H1 (cell line): ENCODE measurements around the gene DIPK1B. TPM values are rescaled to one million over a fixed set of nuclear protein-coding genes. Genes with fewer than 3 reads are reported as not detected.

ENCODE experiments used
- CTCF ChIA-PET: fragments of 300-600 bp; sonication (Branson Sonifier 250); formaldehyde crosslinking; loops from one replicate; lab custom pipeline; 2021; ENCODE audit not compliant: partially characterized antibody; lab: Charles Lee
- POLR2A ChIA-PET: fragments of 300-600 bp; sonication (Branson Sonifier 250); formaldehyde crosslinking; loops from one replicate; lab custom pipeline; 2021; ENCODE audit warnings: inconsistent platforms; ENCODE audit not compliant: partially characterized antibody; lab: Charles Lee
- DNase-seq, 2 experiments: peaks; one replicate each; pipeline versions ENCODE4 v3.0.0 to v3.0.0-alpha.2; 2010 to 2022; ENCODE audit warnings: low spot score in 2 of 2, low read depth in 1 of 2, mixed read lengths in 1 of 2
- FAIRE-seq: peaks from 2 replicates; lab custom pipeline; 2011; peaks lifted over from hg19 to GRCh38; lab: Jason Lieb, UNC
- H2AFZ ChIP-seq: 2 replicates; pipeline ENCODE4 v1.8.1; 2012; ENCODE audit warnings: low read length, inconsistent platforms
- H2AK5ac ChIP-seq: 2 replicates; pipeline ENCODE4 v1.6.1; 2013; ENCODE audit warnings: low read depth, low read length
- H2BK120ac ChIP-seq: replicated peaks from 2 replicates; pipeline ENCODE3; 2013; ENCODE audit warnings: low read depth, low read length, inconsistent platforms
- H2BK12ac ChIP-seq: 2 replicates; pipeline ENCODE4 v1.6.1; 2013; ENCODE audit warnings: low read depth, low read length
- H2BK15ac ChIP-seq: 2 replicates; pipeline ENCODE4 v1.6.1; 2013; ENCODE audit warnings: low read length
- H2BK20ac ChIP-seq: 2 replicates; pipeline ENCODE4 v1.6.1; 2013; ENCODE audit warnings: low read length
- H2BK5ac ChIP-seq: 2 replicates; pipeline ENCODE4 v1.6.1; 2013; ENCODE audit warnings: low read depth, low read length
- H3K14ac ChIP-seq: 2 replicates; pipeline ENCODE4 v1.6.1; 2013; ENCODE audit warnings: inconsistent platforms; ENCODE audit not compliant: insufficient read length
- H3K18ac ChIP-seq: 2 replicates; pipeline ENCODE4 v1.6.1; 2013; ENCODE audit warnings: low read length; ENCODE audit errors: extremely low read depth
- H3K23ac ChIP-seq: 2 replicates; pipeline ENCODE4 v1.6.1; 2013; ENCODE audit warnings: inconsistent platforms; ENCODE audit not compliant: insufficient read length
- H3K23me2 ChIP-seq: 2 replicates; pipeline ENCODE4 v1.6.1; 2013; ENCODE audit warnings: low read depth, low read length
- H3K27ac ChIP-seq: 2 replicates; pipeline ENCODE4 v1.6.1; 2011; ENCODE audit warnings: low read depth, low read length, inconsistent platforms
- H3K27me3 ChIP-seq, 4 experiments: replicated peaks in 1 of 4; 1 replicate in 1 of 4; 2 replicates in 3 of 4; pipeline versions ENCODE4 v1.6.1 to v1.8.1; 2011 to 2013; ENCODE audit warnings: low read length in 3 of 4, mild to moderate bottlenecking in 3 of 4, inconsistent platforms in 2 of 4, mixed read lengths in 2 of 4, moderate library complexity in 1 of 4; ENCODE audit not compliant: control insufficient read depth in 3 of 4, insufficient read depth in 3 of 4; ENCODE audit errors: extremely low read depth in 1 of 4
- H3K36me3 ChIP-seq, 4 experiments: 2 replicates each; pipeline versions ENCODE4 v1.6.1 to v1.8.1; 2011 to 2013; ENCODE audit warnings: mild to moderate bottlenecking in 4 of 4, low read length in 3 of 4, moderate library complexity in 2 of 4, control low read depth in 1 of 4, inconsistent platforms in 1 of 4; ENCODE audit not compliant: insufficient read depth in 4 of 4, control insufficient read depth in 2 of 4
- H3K4ac ChIP-seq: replicated peaks from 2 replicates; pipeline ENCODE3; 2013; ENCODE audit warnings: low read length, low read depth, mixed read lengths, inconsistent platforms; ENCODE audit not compliant: insufficient read length
- H3K4me1 ChIP-seq, 4 experiments: replicated peaks in 1 of 4; 1 replicate in 1 of 4; 2 replicates in 3 of 4; pipeline versions ENCODE4 v1.6.1 to v1.8.1; 2011 to 2013; ENCODE audit warnings: low read length in 3 of 4, inconsistent platforms in 2 of 4, mixed read lengths in 1 of 4; ENCODE audit not compliant: insufficient read depth in 4 of 4, control insufficient read depth in 3 of 4
- H3K4me2 ChIP-seq, 2 experiments: 2 replicates each; pipeline versions ENCODE4 v1.6.1 to v1.8.1; 2011 to 2013; ENCODE audit warnings: low read depth in 2 of 2, low read length in 2 of 2, control low read depth in 1 of 2, inconsistent platforms in 1 of 2, mild to moderate bottlenecking in 1 of 2; ENCODE audit not compliant: insufficient read depth in 1 of 2
- H3K4me3 ChIP-seq, 4 experiments: fragments of 200-600, 300-600 bp in 1 of 4; sonication (generic), shearing (Covaris generic), sonication (Bioruptor Twin) in 1 of 4; 2 replicates each; pipeline versions ENCODE4 v1.5.1 to v1.8.1; 2011 to 2016; ENCODE audit warnings: low read length in 4 of 4, low read depth in 3 of 4, control low read depth in 2 of 4, inconsistent platforms in 2 of 4, mild to moderate bottlenecking in 2 of 4, mixed read lengths in 1 of 4, moderate library complexity in 1 of 4; ENCODE audit not compliant: insufficient read depth in 2 of 4; ENCODE audit errors: extremely low read depth in 1 of 4
- H3K56ac ChIP-seq: replicated peaks from 2 replicates; pipeline ENCODE3; 2013; ENCODE audit warnings: low read depth, mild to moderate bottlenecking, mixed read lengths, low read length, inconsistent platforms; ENCODE audit not compliant: insufficient read length
- H3K79me1 ChIP-seq: 2 replicates; pipeline ENCODE4 v1.6.1; 2013; ENCODE audit warnings: low read depth, low read length, control low read depth
- H3K79me2 ChIP-seq, 2 experiments: 2 replicates each; pipeline versions ENCODE4 v1.6.1 to v1.8.1; 2012 to 2013; ENCODE audit warnings: low read length in 2 of 2, mild to moderate bottlenecking in 2 of 2, inconsistent platforms in 1 of 2; ENCODE audit not compliant: insufficient read depth in 2 of 2, control insufficient read depth in 1 of 2
- H3K9ac ChIP-seq, 4 experiments: replicated peaks in 1 of 4; 1 replicate in 1 of 4; 2 replicates in 3 of 4; pipeline versions ENCODE4 v1.6.1 to v1.8.1; 2011 to 2013; ENCODE audit warnings: low read depth in 3 of 4, low read length in 3 of 4, control low read depth in 2 of 4, mild to moderate bottlenecking in 2 of 4, moderate library complexity in 2 of 4, inconsistent platforms in 1 of 4; ENCODE audit errors: extremely low read depth in 1 of 4
- H3K9me3 ChIP-seq, 2 experiments: 2 replicates each; pipeline versions ENCODE4 v1.6.1 to v1.8.1; 2012 to 2013; ENCODE audit warnings: mild to moderate bottlenecking in 2 of 2, moderate library complexity in 2 of 2, control low read depth in 1 of 2, inconsistent platforms in 1 of 2, low read depth in 1 of 2, low read length in 1 of 2, mixed read lengths in 1 of 2; ENCODE audit not compliant: insufficient read depth in 2 of 2
- H4K20me1 ChIP-seq, 2 experiments: replicated peaks in 1 of 2; 2 replicates each; pipeline versions ENCODE3 to v1.8.1; 2011 to 2013; ENCODE audit warnings: inconsistent platforms in 2 of 2, low read length in 2 of 2, mild to moderate bottlenecking in 1 of 2; ENCODE audit not compliant: insufficient read depth in 2 of 2, control insufficient read depth in 1 of 2
- H4K5ac ChIP-seq: 2 replicates; pipeline ENCODE4 v1.6.1; 2013; ENCODE audit warnings: low read length, low read depth, mixed read lengths, inconsistent platforms; ENCODE audit not compliant: insufficient read length
- H4K8ac ChIP-seq: 2 replicates; pipeline ENCODE4 v1.8.0; 2013; ENCODE audit warnings: mild to moderate bottlenecking, moderate library complexity, low read length, inconsistent platforms; ENCODE audit not compliant: insufficient read depth; ENCODE audit errors: extremely low read depth
- H4K91ac ChIP-seq: replicated peaks from 2 replicates; pipeline ENCODE3; 2013; ENCODE audit warnings: low read length, mixed read lengths, inconsistent platforms; ENCODE audit not compliant: insufficient read length
- ASH2L ChIP-seq: fragments of 200-600, 300-600 bp; sonication (generic); IDR thresholded peaks from one replicate; pipeline ENCODE4 v1.7.1; 2017; ENCODE audit warnings: low read length
- BACH1 ChIP-seq: IDR thresholded peaks from 2 replicates; pipeline ENCODE4 v1.6.1; 2012; ENCODE audit warnings: low read length, improper control_type of control experiment
- BRCA1 ChIP-seq: IDR thresholded peaks from 2 replicates; pipeline ENCODE4 v1.6.1; 2012; ENCODE audit warnings: low read depth, low read length, improper control_type of control experiment
- CEBPB ChIP-seq: IDR thresholded peaks from 2 replicates; pipeline ENCODE4 v1.6.1; 2012; ENCODE audit warnings: low read depth, low read length
- CTBP2 ChIP-seq: IDR thresholded peaks from 2 replicates; pipeline ENCODE4 v1.7.0; 2011; ENCODE audit warnings: borderline replicate concordance, mild to moderate bottlenecking, moderate library complexity, mixed read lengths, low read length; ENCODE audit not compliant: insufficient read depth, insufficient read length
- GABPA ChIP-seq: IDR thresholded peaks from 2 replicates; pipeline ENCODE4 v1.6.1; 2011; ENCODE audit warnings: mild to moderate bottlenecking, low read length, moderate library complexity, borderline replicate concordance; ENCODE audit not compliant: insufficient read depth
- GTF2F1 ChIP-seq: IDR thresholded peaks from 2 replicates; pipeline ENCODE4 v1.6.1; 2012; ENCODE audit warnings: low read depth, low read length, improper control_type of control experiment, borderline replicate concordance
- JUND ChIP-seq: IDR thresholded peaks from 2 replicates; pipeline ENCODE4 v1.6.1; 2011; ENCODE audit warnings: mild to moderate bottlenecking, improper control_type of control experiment, low read length
- KDM4A ChIP-seq: IDR thresholded peaks from one replicate; pipeline ENCODE4 v1.7.1; 2012; ENCODE audit warnings: low read depth, mild to moderate bottlenecking, moderate library complexity, low read length, inconsistent platforms; ENCODE audit not compliant: severe bottlenecking
- KDM5A ChIP-seq: fragments of 200-600 bp; IDR thresholded peaks from 2 replicates; pipeline ENCODE4 v1.7.1; 2012; ENCODE audit warnings: mild to moderate bottlenecking, low read length, inconsistent platforms, mixed read lengths
- PHF8 ChIP-seq: fragments of 200-600 bp; sonication (generic); conservative IDR thresholded peaks from 2 replicates; pipeline ENCODE4 v1.7.1; 2012; ENCODE audit warnings: low read depth, mild to moderate bottlenecking, inconsistent platforms, low read length, moderate library complexity
- POLR2AphosphoS5 ChIP-seq: IDR thresholded peaks from 2 replicates; pipeline ENCODE4 v1.6.1; 2011; ENCODE audit warnings: low read depth, low read length
- SIN3A ChIP-seq, 2 experiments: IDR thresholded peaks in 1 of 2; conservative IDR thresholded peaks in 1 of 2; 2 replicates each; pipeline ENCODE4 v1.6.1; 2011 to 2012; ENCODE audit warnings: low read length in 2 of 2, improper control_type of control experiment in 1 of 2, low read depth in 1 of 2, mild to moderate bottlenecking in 1 of 2
- TBP ChIP-seq: IDR thresholded peaks from 2 replicates; pipeline ENCODE4 v1.6.1; 2011; ENCODE audit warnings: low read depth, low read length, improper control_type of control experiment
- TCF12 ChIP-seq: IDR thresholded peaks from 2 replicates; pipeline ENCODE4 v1.6.1; 2011; ENCODE audit warnings: low read depth, mild to moderate bottlenecking, low read length
- WGBS, 2 experiments: shearing (Covaris generic) in 1 of 2; methylation state at CpG; one replicate each; pipeline versions ENCODE4 v1.1.6 to v1.1.7; 2013 to 2015; ENCODE audit warnings: low lambda C conversion rate in 2 of 2, mixed read lengths in 2 of 2, inconsistent platforms in 1 of 2, low coverage in 1 of 2, missing lambda C conversion rate in 1 of 2; ENCODE audit not compliant: insufficient replicate concordance in 2 of 2, insufficient coverage in 1 of 2, insufficient read length in 1 of 2; ENCODE audit errors: extremely low coverage in 1 of 2, missing lambda C conversion rate in 1 of 2; 5-methylcytosine and 5-hydroxymethylcytosine counted together
- polyA plus RNA-seq, 7 experiments: library from polyadenylated mRNA; depleted of rRNA in 3 of 7; stranded (reverse) in 5 of 7; unstranded in 2 of 7; fragments of >200 nt in 5 of 7; fragments of 200-250 nt in 2 of 7; gene quantifications; 1 replicate in 5 of 7; 2 replicates in 1 of 7; 4 replicates in 1 of 7; pipeline versions ENCODE4 v1.2.1 to v1.2.3, GENCODE V29; 2011 to 2013; ENCODE audit warnings: missing spikeins in 2 of 7, mixed read lengths in 2 of 7
- total RNA-seq: library from RNA; stranded (reverse); fragmentation: NEBNext Ultra II Directional; extraction: Animal tissue kit (Norgen Biotek cat#: 25700); gene quantifications from 2 replicates; pipeline ENCODE4 v1.2.1, GENCODE V29; 2021

The DIPK1B gene
- total and polyA plus RNA-seq, 2 of the 8 experiments (the other 6 are each of a cell fraction or from before 2014, with no cell fraction given): 32.3 to 64.8 TPM

DNA sequence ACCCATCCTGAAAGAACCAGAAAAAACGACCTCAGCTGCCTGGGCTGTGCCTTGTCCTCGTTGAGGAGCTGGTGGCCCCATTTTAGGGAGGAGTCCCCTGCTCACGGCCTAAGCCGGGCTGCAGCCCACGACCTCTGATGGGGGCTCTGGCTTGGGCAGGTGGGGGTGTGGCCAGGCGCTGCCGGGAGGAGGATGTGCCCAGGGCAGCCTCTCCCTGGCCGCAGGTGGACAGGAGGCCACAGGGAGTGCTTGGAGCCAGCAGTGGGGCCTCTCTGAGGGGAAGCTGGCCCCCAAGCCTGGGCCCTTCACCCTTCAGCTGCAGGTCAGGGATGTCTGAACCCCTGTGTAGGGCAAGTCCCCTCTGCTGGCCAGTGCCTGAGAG lies 2.5 kb downstream of the DIPK1B start:
- ChIA-PET POLR2A (interaction anchor here (4.7 to 11.2 kb wide), 2 partner anchors 7 to 17 kb away, joined by 46 to 223 read pairs; no protein-coding TSS in a partner anchor), CTCF (interaction anchor here (0.8 to 9.2 kb wide), 5 partner anchors 13 to 70 kb away, joined by 3 to 62 read pairs (median 4); no protein-coding TSS in a partner anchor)
- WGBS, 2 experiments: 93% methylated on average over 5 of the region's 8 CpGs; no CpG with 5 or more reads in 1 of the 2 experiments
- no peak overlapping the region for H3K56ac ChIP-seq
- H4K20me1 ChIP-seq: peaks cover 13 to 20% of the 10 kb centered on the region in 2 experiments
- H2BK15ac ChIP-seq: no peak overlapping the region
- peaks cover 3% of the 10 kb centered on the region; the same call in 1 of the 2 replicates for H3K23me2 ChIP-seq
- peaks cover 0 to 9% (median 6%) of the 10 kb centered on the region in 4 experiments; a peak in 5 of 7 replicates for H3K4me1 ChIP-seq
- no peaks in the 10 kb centered on the region for H3K36me3 ChIP-seq
- FAIRE-seq: no peak
- H4K5ac ChIP-seq: no peak overlapping the region
- H2BK20ac ChIP-seq: no peak overlapping the region
- H3K18ac ChIP-seq: no peak overlapping the region
- peaks cover 21% of the 10 kb centered on the region for H3K79me1 ChIP-seq
- H3K9me3 ChIP-seq: no peaks in the 10 kb centered on the region
- no peak overlapping the region for H2AK5ac ChIP-seq
- H3K79me2 ChIP-seq: peaks cover 0 to 11% of the 10 kb centered on the region in 2 experiments; a peak in 1 of 4 replicates
- no peak for DNase-seq
- peak overlapping the region; percentile 71; the same call in 1 of the 2 replicates for H4K8ac ChIP-seq
- H2AFZ ChIP-seq: no peak overlapping the region
- no peak overlapping the region for H2BK5ac ChIP-seq
- H3K4ac ChIP-seq: no peak overlapping the region
- H3K27ac ChIP-seq: no peak overlapping the region
- peaks cover 0 to 4% (median 3%) of the 10 kb centered on the region in 4 experiments; a peak in 3 of 7 replicates for H3K27me3 ChIP-seq
- no peak overlapping the region for H2BK12ac ChIP-seq
- H3K23ac ChIP-seq: no peak overlapping the region
- no peak overlapping the region for H2BK120ac ChIP-seq
- no peak overlapping the region for H4K91ac ChIP-seq
- no peak overlapping the region for H3K4me2 ChIP-seq
- H3K14ac ChIP-seq: no peak overlapping the region
- no peak overlapping the region for H3K4me3 ChIP-seq
- H3K9ac ChIP-seq: no peak overlapping the region
- TF ChIP-seq POLR2AphosphoS5: no peak
- TF ChIP-seq GTF2F1: no peak
- no peak for TF ChIP-seq CEBPB
- TF ChIP-seq TBP: no peak
- TF ChIP-seq KDM5A: no peak
- no peak for TF ChIP-seq BACH1
- TF ChIP-seq SIN3A (conservative IDR thresholded peaks at IDR 0.05 in 1 of 2, IDR thresholded peaks at IDR 0.05 in 1 of 2; ENCODE audit: low read depth in 1 of 2, low read length in 2 of 2): no peak
- no peak for TF ChIP-seq JUND
- TF ChIP-seq GABPA: no peak
- no peak for TF ChIP-seq KDM4A
- TF ChIP-seq CTBP2: no peak
- no peak for TF ChIP-seq BRCA1
- no peak for TF ChIP-seq PHF8
- TF ChIP-seq ASH2L: no peak
- no peak for TF ChIP-seq TCF12
